SK-N-SH treated with all-trans-retinoic acid at 6 μM for 48 hours (cell line): Measurements from ENCODE around the gene DMBT1.
"Not testable (repeated sequence)": the region's sequence is repeated elsewhere in the genome, so short reads cannot be mapped to it uniquely, and the experiment has no call there.

Experiments
- ATAC-seq: fragments of 200-7000 bp; cut with Tn5 transposase; 3 replicates; pipeline ENCODE4 v1.9.1; 2020; ENCODE audit warnings: mild to moderate bottlenecking, moderate library complexity
- ARNTL ChIP-seq: fragments of 450-650 bp; formaldehyde crosslinking; IDR thresholded peaks from 2 replicates; pipeline ENCODE4 v1.5.0; 2020; ENCODE audit warnings: low read depth, mild to moderate bottlenecking, moderate library complexity, borderline replicate concordance
- BACH2 ChIP-seq: fragments of 250-450 bp; sonication (Bioruptor Pico); IDR thresholded peaks from 2 replicates; pipeline ENCODE4 v1.9.0; 2021; ENCODE audit warnings: mild to moderate bottlenecking, borderline replicate concordance
- CSDC2 ChIP-seq: fragments of 250-450 bp; sonication (Bioruptor Pico); IDR thresholded peaks from 2 replicates; pipeline ENCODE4 v1.5.0; 2020; ENCODE audit warnings: mild to moderate bottlenecking, moderate library complexity
- ESRRG ChIP-seq: fragments of 250-450 bp; sonication (Bioruptor Pico); IDR thresholded peaks from 2 replicates; pipeline ENCODE4 v1.6.1; 2021; ENCODE audit warnings: mild to moderate bottlenecking
- GLIS3 ChIP-seq: fragments of 250-450 bp; sonication (Bioruptor Pico); IDR thresholded peaks from 2 replicates; pipeline ENCODE4 v1.5.0; 2020; ENCODE audit warnings: mild to moderate bottlenecking, moderate library complexity
- ISL1 ChIP-seq: fragments of 250-450 bp; sonication (Bioruptor Pico); IDR thresholded peaks from 2 replicates; pipeline ENCODE4 v2.1.2; 2022; ENCODE audit warnings: mild to moderate bottlenecking, moderate library complexity
- OSR1 ChIP-seq: fragments of 250-450 bp; sonication (Bioruptor Pico); IDR thresholded peaks from 2 replicates; pipeline ENCODE4 v1.8.0; 2022; ENCODE audit warnings: moderate library complexity, mild to moderate bottlenecking, inconsistent platforms
- PPARA ChIP-seq: fragments of 250-450 bp; sonication (Bioruptor Pico); IDR thresholded peaks from 2 replicates; pipeline ENCODE4 v1.5.0; 2020; ENCODE audit warnings: mild to moderate bottlenecking, borderline replicate concordance
- SNAI2 ChIP-seq: fragments of 250-450 bp; sonication (Bioruptor Pico); IDR thresholded peaks from 2 replicates; pipeline ENCODE4 v1.5.0; 2020; ENCODE audit warnings: mild to moderate bottlenecking, moderate library complexity
- TOX ChIP-seq: fragments of 250-450 bp; sonication (Bioruptor Pico); IDR thresholded peaks from 2 replicates; pipeline ENCODE4 v1.8.0; 2021; ENCODE audit warnings: mild to moderate bottlenecking, moderate library complexity, borderline replicate concordance
- ZC3H10 ChIP-seq: fragments of 250-450 bp; sonication (Bioruptor Pico); IDR thresholded peaks from 2 replicates; pipeline ENCODE4 v1.5.1; 2021; ENCODE audit warnings: mild to moderate bottlenecking, moderate library complexity
- ZFP3 ChIP-seq: fragments of 250-450 bp; sonication (Bioruptor Pico); IDR thresholded peaks from 2 replicates; pipeline ENCODE4 v1.5.0; 2020; ENCODE audit warnings: mild to moderate bottlenecking, moderate library complexity
- ZFP30 ChIP-seq: fragments of 450-650 bp; formaldehyde crosslinking; IDR thresholded peaks from 2 replicates; pipeline ENCODE4 v1.5.0; 2022; ENCODE audit warnings: mild to moderate bottlenecking, moderate library complexity
- ZNF70 ChIP-seq: fragments of 450-650 bp; formaldehyde crosslinking; IDR thresholded peaks from 2 replicates; pipeline ENCODE4 v1.5.0; 2020; ENCODE audit warnings: mild to moderate bottlenecking, moderate library complexity
- ZNF8 ChIP-seq: fragments of 450-650 bp; formaldehyde crosslinking; IDR thresholded peaks from 2 replicates; pipeline ENCODE4 v1.5.0; 2020; ENCODE audit warnings: mild to moderate bottlenecking, moderate library complexity
- TF ChIP-seq, protein P1 (sequence below): fragments of 250-450 bp; sonication (Bioruptor Pico); IDR thresholded peaks from 2 replicates; pipeline ENCODE4 v1.8.0; 2020; ENCODE audit warnings: mild to moderate bottlenecking, moderate library complexity, borderline replicate concordance
- TF ChIP-seq, protein P2 (sequence below): fragments of 250-450 bp; sonication (Bioruptor Pico); IDR thresholded peaks from 2 replicates; pipeline ENCODE4 v1.5.0; 2020; ENCODE audit warnings: mild to moderate bottlenecking, moderate library complexity
- TF ChIP-seq, protein P3 (sequence below): fragments of 250-450 bp; sonication (Bioruptor Pico); IDR thresholded peaks from 2 replicates; pipeline ENCODE4 v1.5.1; 2020; ENCODE audit warnings: low read depth, mild to moderate bottlenecking, moderate library complexity
- TF ChIP-seq, protein P4 (sequence below): fragments of 250-450 bp; sonication (Bioruptor Pico); IDR thresholded peaks from 2 replicates; pipeline ENCODE4 v1.8.0; 2021; ENCODE audit warnings: low read depth, mild to moderate bottlenecking, moderate library complexity, borderline replicate concordance
- TF ChIP-seq, protein P5 (sequence below): fragments of 250-450 bp; sonication (Bioruptor Pico); IDR thresholded peaks from 2 replicates; pipeline ENCODE4 v1.5.1; 2021; ENCODE audit warnings: mild to moderate bottlenecking, moderate library complexity

The DMBT1 gene

DNA sequence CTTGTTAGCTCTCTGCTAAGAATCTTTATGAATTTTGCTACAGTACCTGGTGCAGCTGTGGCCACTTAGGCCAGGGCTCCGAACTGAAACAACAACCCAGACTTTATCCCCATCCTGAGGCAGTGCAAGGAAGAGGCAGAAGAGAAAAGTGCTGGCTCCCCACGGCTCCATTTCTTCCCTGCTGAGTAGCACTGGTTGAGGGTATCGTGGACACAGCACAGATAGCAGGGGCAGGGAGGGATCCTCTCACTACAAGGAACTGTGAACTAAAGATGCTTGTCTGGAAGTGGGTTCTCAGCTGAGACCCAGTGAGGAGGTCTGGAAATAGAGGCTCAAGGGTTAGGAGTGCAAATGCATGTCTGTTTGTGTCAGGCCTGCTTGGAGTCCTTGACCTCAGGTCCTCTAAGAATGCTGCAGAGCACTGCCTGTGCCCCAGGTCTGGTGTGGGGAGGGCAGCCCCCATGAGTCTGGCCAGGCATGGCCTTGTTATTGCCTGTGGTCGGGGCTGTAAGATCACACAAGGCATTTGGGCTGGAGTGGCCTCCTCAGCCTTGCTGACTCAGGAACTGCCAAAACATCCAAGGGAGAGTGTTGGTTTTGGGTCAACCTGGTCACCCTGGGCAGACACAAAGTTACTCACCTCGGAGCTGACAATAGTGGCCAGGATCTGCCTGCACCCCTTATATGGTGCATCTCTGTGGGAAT, 58.1 kb downstream of the DMBT1 start:
- no peak for ATAC-seq
- TF ChIP-seq ISL1, result no peak
- no peak for TF ChIP-seq GLIS3 (CRISPR knock-in tag)
- no peak for TF ChIP-seq ESRRG (CRISPR knock-in tag)
- no peak for TF ChIP-seq ZFP30 (CRISPR knock-in tag)

DNA sequence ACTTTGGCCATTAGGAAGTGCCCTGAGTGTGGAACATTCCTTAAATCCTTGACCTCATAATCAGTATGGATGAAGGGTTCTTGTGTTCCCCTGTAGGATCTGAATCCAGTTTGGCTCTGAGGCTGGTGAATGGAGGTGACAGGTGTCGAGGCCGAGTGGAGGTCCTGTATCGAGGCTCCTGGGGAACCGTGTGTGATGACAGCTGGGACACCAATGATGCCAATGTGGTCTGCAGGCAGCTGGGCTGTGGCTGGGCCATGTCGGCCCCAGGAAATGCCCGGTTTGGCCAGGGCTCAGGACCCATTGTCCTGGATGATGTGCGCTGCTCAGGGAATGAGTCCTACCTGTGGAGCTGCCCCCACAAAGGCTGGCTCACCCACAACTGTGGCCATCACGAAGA, 60.4 kb downstream of the DMBT1 start:
- not testable (repeated sequence) for ATAC-seq

DNA sequence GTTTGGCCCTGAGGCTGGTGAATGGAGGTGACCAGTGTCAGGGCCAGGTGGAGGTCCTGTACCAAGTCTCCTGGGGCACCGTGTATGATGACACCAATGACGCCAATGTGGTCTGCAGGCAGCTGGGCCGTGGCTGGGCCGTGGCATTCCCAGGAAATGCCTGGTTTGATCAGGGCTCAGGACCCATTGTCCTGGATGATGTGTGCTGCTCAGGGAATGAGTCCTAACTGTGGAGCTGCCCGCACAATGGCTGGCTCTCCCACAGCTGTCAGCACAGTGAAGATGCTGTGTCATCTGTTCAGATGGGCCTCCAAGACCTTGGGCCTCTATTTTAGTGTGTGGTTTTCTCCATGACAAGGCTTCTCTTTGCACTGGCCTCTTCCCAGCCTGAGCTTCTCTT, 64.0 kb downstream of the DMBT1 start:
- ATAC-seq, result no peak
- TF ChIP-seq, protein P1, sequence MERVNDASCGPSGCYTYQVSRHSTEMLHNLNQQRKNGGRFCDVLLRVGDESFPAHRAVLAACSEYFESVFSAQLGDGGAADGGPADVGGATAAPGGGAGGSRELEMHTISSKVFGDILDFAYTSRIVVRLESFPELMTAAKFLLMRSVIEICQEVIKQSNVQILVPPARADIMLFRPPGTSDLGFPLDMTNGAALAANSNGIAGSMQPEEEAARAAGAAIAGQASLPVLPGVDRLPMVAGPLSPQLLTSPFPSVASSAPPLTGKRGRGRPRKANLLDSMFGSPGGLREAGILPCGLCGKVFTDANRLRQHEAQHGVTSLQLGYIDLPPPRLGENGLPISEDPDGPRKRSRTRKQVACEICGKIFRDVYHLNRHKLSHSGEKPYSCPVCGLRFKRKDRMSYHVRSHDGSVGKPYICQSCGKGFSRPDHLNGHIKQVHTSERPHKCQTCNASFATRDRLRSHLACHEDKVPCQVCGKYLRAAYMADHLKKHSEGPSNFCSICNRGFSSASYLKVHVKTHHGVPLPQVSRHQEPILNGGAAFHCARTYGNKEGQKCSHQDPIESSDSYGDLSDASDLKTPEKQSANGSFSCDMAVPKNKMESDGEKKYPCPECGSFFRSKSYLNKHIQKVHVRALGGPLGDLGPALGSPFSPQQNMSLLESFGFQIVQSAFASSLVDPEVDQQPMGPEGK (CRISPR knock-in tag), result no peak
- TF ChIP-seq OSR1 (CRISPR knock-in tag) (no peak), ISL1 (no peak), GLIS3 (CRISPR knock-in tag) (no peak), ARNTL (no peak), PPARA (CRISPR knock-in tag) (no peak), ZNF8 (CRISPR knock-in tag) (no peak), ZFP30 (CRISPR knock-in tag) (no peak), CSDC2 (CRISPR knock-in tag) (no peak), TOX (CRISPR knock-in tag) (no peak), ZC3H10 (CRISPR knock-in tag) (no peak), SNAI2 (CRISPR knock-in tag) (no peak), BACH2 (CRISPR knock-in tag) (no peak), ZFP3 (CRISPR knock-in tag) (no peak), ZNF70 (CRISPR knock-in tag) (no peak), ESRRG (CRISPR knock-in tag) (no peak)
- TF ChIP-seq, protein P2, sequence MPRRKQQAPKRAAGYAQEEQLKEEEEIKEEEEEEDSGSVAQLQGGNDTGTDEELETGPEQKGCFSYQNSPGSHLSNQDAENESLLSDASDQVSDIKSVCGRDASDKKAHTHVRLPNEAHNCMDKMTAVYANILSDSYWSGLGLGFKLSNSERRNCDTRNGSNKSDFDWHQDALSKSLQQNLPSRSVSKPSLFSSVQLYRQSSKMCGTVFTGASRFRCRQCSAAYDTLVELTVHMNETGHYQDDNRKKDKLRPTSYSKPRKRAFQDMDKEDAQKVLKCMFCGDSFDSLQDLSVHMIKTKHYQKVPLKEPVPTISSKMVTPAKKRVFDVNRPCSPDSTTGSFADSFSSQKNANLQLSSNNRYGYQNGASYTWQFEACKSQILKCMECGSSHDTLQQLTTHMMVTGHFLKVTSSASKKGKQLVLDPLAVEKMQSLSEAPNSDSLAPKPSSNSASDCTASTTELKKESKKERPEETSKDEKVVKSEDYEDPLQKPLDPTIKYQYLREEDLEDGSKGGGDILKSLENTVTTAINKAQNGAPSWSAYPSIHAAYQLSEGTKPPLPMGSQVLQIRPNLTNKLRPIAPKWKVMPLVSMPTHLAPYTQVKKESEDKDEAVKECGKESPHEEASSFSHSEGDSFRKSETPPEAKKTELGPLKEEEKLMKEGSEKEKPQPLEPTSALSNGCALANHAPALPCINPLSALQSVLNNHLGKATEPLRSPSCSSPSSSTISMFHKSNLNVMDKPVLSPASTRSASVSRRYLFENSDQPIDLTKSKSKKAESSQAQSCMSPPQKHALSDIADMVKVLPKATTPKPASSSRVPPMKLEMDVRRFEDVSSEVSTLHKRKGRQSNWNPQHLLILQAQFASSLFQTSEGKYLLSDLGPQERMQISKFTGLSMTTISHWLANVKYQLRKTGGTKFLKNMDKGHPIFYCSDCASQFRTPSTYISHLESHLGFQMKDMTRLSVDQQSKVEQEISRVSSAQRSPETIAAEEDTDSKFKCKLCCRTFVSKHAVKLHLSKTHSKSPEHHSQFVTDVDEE (CRISPR knock-in tag), result no peak
- TF ChIP-seq, protein P3, sequence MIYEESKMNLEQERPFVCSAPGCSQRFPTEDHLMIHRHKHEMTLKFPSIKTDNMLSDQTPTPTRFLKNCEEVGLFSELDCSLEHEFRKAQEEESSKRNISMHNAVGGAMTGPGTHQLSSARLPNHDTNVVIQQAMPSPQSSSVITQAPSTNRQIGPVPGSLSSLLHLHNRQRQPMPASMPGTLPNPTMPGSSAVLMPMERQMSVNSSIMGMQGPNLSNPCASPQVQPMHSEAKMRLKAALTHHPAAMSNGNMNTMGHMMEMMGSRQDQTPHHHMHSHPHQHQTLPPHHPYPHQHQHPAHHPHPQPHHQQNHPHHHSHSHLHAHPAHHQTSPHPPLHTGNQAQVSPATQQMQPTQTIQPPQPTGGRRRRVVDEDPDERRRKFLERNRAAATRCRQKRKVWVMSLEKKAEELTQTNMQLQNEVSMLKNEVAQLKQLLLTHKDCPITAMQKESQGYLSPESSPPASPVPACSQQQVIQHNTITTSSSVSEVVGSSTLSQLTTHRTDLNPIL (CRISPR knock-in tag), result no peak
- TF ChIP-seq, protein P4, sequence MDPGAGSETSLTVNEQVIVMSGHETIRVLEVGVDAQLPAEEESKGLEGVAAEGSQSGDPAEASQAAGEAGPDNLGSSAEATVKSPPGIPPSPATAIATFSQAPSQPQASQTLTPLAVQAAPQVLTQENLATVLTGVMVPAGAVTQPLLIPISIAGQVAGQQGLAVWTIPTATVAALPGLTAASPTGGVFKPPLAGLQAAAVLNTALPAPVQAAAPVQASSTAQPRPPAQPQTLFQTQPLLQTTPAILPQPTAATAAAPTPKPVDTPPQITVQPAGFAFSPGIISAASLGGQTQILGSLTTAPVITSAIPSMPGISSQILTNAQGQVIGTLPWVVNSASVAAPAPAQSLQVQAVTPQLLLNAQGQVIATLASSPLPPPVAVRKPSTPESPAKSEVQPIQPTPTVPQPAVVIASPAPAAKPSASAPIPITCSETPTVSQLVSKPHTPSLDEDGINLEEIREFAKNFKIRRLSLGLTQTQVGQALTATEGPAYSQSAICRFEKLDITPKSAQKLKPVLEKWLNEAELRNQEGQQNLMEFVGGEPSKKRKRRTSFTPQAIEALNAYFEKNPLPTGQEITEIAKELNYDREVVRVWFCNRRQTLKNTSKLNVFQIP (CRISPR knock-in tag), result no peak
- TF ChIP-seq, protein P5, sequence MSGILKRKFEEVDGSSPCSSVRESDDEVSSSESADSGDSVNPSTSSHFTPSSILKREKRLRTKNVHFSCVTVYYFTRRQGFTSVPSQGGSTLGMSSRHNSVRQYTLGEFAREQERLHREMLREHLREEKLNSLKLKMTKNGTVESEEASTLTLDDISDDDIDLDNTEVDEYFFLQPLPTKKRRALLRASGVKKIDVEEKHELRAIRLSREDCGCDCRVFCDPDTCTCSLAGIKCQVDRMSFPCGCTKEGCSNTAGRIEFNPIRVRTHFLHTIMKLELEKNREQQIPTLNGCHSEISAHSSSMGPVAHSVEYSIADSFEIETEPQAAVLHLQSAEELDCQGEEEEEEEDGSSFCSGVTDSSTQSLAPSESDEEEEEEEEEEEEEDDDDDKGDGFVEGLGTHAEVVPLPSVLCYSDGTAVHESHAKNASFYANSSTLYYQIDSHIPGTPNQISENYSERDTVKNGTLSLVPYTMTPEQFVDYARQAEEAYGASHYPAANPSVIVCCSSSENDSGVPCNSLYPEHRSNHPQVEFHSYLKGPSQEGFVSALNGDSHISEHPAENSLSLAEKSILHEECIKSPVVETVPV, result no peak

DNA sequence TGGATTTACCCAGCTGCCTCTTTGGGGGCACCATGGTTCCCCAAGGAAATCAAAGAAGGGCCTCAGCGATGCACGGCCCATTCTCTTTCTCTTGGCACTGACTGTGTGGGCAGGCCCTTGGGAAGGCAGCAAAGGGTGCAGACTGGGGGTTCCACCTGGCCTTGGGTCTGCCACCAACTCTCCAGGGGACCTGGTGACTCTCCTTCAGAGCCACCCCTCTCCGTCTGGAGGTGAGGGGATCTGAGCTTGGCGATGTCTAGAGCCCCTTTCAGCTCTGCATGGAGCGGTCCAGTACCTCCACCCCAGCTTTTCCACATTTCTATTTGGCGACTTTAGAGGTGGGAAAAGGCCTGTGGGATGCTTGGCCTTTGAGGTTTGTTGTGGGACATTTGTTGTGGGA, 70.0 kb downstream of the DMBT1 start:
- no peak for ATAC-seq
- TF ChIP-seq BACH2 (CRISPR knock-in tag) (no peak), TOX (CRISPR knock-in tag) (no peak), CSDC2 (CRISPR knock-in tag) (no peak), ISL1 (no peak), ZNF70 (CRISPR knock-in tag) (no peak), OSR1 (CRISPR knock-in tag) (no peak), ESRRG (CRISPR knock-in tag) (no peak), ZC3H10 (CRISPR knock-in tag) (no peak), GLIS3 (CRISPR knock-in tag) (no peak)
- TF ChIP-seq, protein P1 (CRISPR knock-in tag), result no peak
- TF ChIP-seq, protein P4 (CRISPR knock-in tag), result no peak
- TF ChIP-seq, protein P3 (CRISPR knock-in tag), result no peak
